ENCODE data around the gene HTR4.
"Not testable (repeated sequence)": the region's sequence is repeated elsewhere in the genome, so short reads cannot be mapped to it uniquely, and the experiment has no call there.

Gene HTR4

GRCh38 chr5:148529450-148529849, 124.9 kb downstream of the HTR4 start:
- not testable (repeated sequence) for DNase-seq

DNA sequence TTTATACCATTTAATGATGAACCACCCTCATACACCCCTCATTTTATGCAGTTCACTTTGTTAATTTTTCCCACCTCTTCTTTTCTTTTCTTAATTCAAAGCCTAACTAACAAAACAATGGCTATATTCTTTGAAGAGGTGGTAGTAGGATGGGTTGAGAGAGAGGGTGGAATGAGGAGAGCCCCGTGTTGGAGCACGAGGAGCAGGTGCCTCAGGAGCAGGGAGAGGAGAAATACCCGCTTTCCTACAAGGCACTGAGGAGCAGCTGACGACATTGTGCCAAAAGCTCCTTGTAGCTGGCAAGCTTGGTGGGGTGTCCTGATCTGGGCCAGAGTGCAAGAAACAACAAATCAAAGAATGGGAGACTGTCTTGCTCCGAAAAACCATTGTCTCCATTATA, 129.6 kb downstream of the HTR4 start:
- no peak for DNase-seq

DNA sequence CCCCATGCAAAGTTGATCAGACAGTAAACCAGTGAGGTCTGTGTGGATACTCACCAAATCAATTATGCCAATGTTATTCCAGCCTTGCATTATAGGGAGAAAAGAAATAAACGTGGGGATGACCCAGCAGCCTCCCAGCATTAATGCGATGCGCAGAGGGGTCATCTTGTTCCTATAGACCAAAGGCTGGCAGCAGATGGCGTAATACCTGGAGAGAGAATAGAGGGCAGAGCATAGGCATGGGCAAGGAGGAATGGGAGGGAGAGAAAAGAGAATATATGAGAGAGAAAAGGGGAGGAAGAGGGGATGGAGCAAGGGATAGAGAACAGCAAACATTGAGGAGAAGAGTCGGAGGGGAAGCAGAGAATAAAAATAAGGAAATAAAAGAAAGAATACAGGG, 131.2 kb downstream of the HTR4 start:
- DNase-seq = no peak

GRCh38 chr5:148515460-148515859, 138.9 kb downstream of the HTR4 start:
- DNase-seq = no peak

DNA sequence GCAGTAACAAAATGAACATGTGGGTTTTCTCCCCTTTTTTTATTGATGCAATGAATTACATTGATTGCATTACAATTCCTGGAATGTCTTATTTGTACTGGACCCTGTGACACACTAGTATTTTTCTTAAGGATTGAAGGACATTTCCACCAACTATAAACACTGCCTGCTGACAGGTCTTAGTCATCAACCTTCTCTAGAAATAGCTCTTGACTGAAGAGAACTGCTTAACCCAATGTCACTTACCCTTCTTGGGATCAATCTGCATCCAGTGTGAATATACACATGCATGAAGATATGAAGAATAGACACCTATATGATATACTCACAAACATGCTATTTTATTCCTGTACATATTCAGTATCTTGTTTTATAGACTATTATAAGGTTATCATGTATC, 140.0 kb downstream of the HTR4 start:
- DNase-seq = no peak

- no peak for DNase-seq
These were observed 141.8 kb downstream of the HTR4 start for GRCh38 chr5:148512498-148512897.

DNA sequence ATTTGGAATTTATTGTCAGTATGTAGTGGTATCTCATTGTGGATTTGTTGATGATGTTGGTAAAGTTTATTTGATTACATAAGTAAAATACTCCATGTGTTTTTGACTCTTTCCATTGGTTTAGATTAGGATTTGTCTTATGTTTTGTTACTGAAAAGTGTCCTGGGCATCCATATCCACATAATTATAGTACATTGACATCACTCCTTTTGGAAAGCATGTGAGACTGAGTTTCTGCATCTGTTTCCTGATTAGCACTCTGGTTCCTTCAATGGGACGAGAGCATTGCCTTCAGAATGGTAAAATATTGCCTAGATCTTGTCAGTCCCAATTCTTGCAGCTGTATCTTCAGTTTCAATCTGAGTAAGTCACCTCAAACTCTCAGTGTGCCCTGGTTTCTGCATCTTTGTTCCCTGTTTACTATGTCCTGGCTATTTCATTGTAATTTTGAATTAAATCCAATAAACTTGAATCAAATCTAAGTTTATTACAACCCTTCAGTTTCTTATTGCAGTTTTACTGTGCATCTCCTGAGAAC, 142.4 kb downstream of the HTR4 start:
- DNase-seq = no peak

- DNase-seq = no peak
These were observed 144.4 kb downstream of the HTR4 start for GRCh38 chr5:148509893-148510292.

DNA sequence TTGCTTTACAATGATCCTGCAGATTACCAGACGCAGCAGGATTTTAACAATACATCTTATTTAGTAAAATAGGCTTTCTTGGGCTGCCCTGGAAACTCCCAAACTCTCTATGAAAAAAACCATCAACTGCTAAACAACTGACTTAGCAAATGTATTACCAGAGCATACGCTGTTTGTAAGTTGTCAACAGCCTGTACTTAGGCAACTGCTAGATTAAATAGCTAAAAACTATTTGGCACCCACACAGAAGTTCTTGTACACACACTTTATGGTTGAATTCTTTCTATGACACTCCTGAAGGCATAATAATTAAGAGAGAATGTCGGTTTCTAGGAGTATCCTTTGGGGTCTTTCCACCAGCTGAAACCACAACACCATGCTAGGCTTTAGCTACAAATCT, 146.7 kb downstream of the HTR4 start:
- DNase-seq = no peak

DNA sequence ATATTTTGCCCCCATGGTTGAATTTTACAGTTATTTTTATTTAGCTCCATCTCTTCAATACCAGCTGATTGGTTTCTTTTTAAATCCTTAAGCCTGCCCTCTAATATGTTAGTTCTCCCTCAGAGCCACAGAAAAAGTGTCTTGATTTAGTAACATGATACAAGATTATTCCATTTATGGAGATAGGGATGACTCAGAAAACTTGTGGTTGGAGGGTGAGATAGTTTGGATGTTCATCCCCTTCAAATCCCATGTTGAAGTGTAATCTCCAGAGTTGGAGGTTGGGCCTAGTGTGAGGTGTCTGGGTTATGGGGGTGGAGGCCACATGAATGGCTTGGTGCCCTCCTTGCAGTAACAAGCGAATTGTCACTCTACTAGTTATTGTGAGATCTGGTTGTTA, 154.9 kb downstream of the HTR4 start:
- peak in 1 of 4 experiments; percentile 19 for DNase-seq

GRCh38 chr5:148497757-148498156, 156.6 kb downstream of the HTR4 start:
- no peak for DNase-seq

GRCh38 chr5:148492351-148492750, 162.0 kb downstream of the HTR4 start:
- DNase-seq = no peak

DNA sequence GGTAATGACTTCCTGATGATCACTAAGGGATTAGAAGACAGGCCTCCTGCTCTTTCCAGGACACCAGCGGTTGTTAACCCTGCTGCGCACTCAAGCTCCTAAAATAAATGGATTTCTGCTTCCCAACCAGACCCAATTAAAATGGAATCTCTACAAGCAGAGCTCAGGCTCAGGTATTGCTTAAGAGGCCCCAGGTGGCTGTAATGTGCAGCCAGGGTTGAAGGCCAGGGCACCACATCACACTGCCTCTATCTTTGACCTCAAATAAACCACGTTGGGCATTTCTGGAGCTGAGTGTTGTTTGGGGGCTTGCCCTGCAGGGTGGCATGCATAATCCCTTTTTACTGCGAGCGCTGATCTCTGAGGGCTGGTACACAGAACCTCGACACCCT, 162.5 kb downstream of the HTR4 start:
- no peak for DNase-seq

GRCh38 chr5:148491015-148491792, 163.1 kb downstream of the HTR4 start:
- peak; percentile 6 to 58 (median 24) for DNase-seq

- DNase-seq = no peak
These were observed 165.6 kb downstream of the HTR4 start for GRCh38 chr5:148488757-148489156.

- no peak for DNase-seq
These were observed 167.9 kb downstream of the HTR4 start for GRCh38 chr5:148486456-148486855.

DNA sequence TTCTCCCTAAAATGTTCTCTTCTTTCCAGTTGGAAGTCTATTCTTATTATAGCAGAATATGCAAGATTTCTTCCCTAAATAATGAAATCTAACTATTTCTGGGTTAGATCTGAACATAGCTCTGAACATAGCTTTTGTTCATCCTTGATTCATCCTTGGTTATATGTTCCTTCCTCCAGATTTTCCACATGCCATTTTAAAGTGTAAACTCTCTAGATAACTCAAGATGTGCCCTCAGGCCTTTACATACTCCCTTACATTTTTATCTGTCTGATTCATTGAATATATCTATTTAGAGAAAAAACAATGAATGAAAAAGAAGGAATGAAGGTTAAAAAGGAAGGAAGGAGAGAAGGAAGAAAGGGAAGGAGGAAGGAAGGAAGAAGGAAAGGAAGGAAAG, 169.7 kb downstream of the HTR4 start:
- no peak for DNase-seq

- DNase-seq = no peak
These were observed 170.6 kb downstream of the HTR4 start for GRCh38 chr5:148483750-148484149.

DNA sequence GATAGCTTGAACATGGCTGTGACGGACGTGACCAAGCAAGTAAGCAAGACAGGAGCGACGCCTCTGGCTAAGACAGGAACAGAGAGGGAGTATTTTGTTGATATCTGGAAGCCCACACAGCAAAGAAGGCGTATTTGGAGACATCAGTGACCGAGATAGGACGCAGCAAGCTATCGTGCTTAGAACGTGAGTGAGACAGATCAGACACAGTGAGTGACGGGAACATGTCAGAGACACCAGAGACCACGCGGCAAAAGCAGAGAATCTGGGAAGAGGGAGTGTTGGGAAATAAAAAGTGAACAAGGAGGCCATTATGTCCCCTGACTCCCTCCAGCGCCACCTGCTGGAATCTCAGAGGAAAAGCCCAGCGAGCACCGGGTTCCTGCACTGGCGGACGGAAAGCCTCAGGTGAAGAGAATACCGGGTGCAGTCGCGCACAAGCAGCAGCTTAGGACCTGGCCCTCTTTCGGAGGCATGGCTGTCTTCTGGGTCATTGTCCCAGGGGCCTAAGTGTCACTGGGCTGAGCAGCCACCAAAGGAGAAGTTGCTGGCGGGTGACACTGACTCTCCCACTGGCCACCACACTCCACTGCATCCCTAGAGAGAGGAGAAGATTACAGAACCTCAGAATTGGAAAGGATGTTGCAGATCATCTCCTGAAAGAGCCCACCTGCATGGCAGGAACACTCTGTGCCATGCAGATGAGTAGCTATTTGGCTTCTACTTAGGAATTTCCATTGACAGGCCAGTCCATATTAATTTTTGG, 171.4 kb downstream of the HTR4 start:
- peak; percentile 59 to 78 (median 72) for DNase-seq

- no peak for DNase-seq
These were observed 172.1 kb downstream of the HTR4 start for GRCh38 chr5:148482196-148482595.

GRCh38 chr5:148477429-148477828, 176.9 kb downstream of the HTR4 start:
- no peak for DNase-seq

DNA sequence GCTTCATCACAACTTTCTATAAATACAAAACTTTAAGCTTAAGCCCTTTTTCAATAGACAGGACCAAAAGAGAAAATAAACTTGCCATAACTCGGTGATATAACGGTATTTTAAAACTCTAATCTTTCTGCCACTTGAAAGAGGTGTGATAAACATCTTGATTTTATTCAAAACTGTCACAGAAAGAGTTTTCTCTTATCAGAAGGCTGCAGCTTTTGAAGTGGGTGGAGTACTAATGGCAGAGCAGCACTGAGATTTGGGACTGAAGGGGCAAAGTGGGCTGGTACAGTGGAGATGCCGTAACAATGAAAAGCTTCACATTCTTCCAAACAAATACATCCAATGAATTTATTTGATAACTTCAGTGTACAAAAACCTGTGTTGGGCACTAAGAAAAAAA, 178.0 kb downstream of the HTR4 start:
- DNase-seq = no peak

GRCh38 chr5:148474025-148474511, 180.3 kb downstream of the HTR4 start:
- peak in 1 of 4 experiments; percentile 1 for DNase-seq

- no peak for DNase-seq
These were observed 182.9 kb downstream of the HTR4 start for GRCh38 chr5:148471379-148471778.
